SJSA1 (cell line): ENCODE data around the gene KCNJ16. TPM values are rescaled to one million over a fixed set of nuclear protein-coding genes. Genes with fewer than 3 reads are reported as not detected.

Experiments used
- DNase-seq, 2 experiments: peaks; one replicate each; pipeline ENCODE4 v3.0.0-alpha.2; 2015 to 2020; ENCODE audit warnings: low spot score in 2 of 2, low read depth in 1 of 2
- H3K27ac ChIP-seq: fragments of 250-450 bp; sonication (Bioruptor Pico); 2 replicates; pipeline ENCODE4 v1.5.1; 2020; ENCODE audit warnings: mild to moderate bottlenecking, moderate library complexity
- H3K27me3 ChIP-seq: fragments of 250-450 bp; sonication (Bioruptor Pico); replicated peaks from 2 replicates; pipeline ENCODE4 v1.5.1; 2020; ENCODE audit warnings: mild to moderate bottlenecking, moderate library complexity
- H3K36me3 ChIP-seq: fragments of 250-450 bp; sonication (Bioruptor Pico); 2 replicates; pipeline ENCODE4 v1.5.1; 2020; ENCODE audit warnings: mild to moderate bottlenecking
- H3K4me1 ChIP-seq: fragments of 250-450 bp; sonication (Bioruptor Pico); replicated peaks from 2 replicates; pipeline ENCODE4 v1.6.1; 2021; ENCODE audit warnings: mild to moderate bottlenecking
- H3K4me3 ChIP-seq: fragments of 250-450 bp; sonication (Bioruptor Pico); 2 replicates; pipeline ENCODE4 v1.5.1; 2020; ENCODE audit warnings: mild to moderate bottlenecking
- H3K9me3 ChIP-seq: fragments of 250-450 bp; sonication (Bioruptor Pico); replicated peaks from 2 replicates; pipeline ENCODE4 v1.5.1; 2020; ENCODE audit warnings: mild to moderate bottlenecking
- total RNA-seq: library from RNA; depleted of rRNA; stranded (reverse); fragments of >200 nt; shearing (Covaris generic); gene quantifications from 2 replicates; pipeline ENCODE4 v1.2.3, GENCODE V29; 2014

The KCNJ16 gene
- total RNA-seq, 1 experiment from 2014 or later: not detected

- Histone ChIP-seq H3K27ac (no peak overlapping the region), H3K36me3 (no peaks in the 10 kb centered on the region), H3K4me3 (no peak overlapping the region), H3K27me3 (no peaks in the 10 kb centered on the region), H3K9me3 (no peaks in the 10 kb centered on the region), H3K4me1 (peaks cover 5% of the 10 kb centered on the region; the same call in 1 of the 2 replicates)
- no peak for DNase-seq
Observed at GRCh38 chr17:70132505-70132904, 57.5 kb downstream of the KCNJ16 start.

- Histone ChIP-seq H3K4me1 (peaks cover 12% of the 10 kb centered on the region), H3K9me3 (no peaks in the 10 kb centered on the region), H3K4me3 (no peak overlapping the region), H3K36me3 (no peaks in the 10 kb centered on the region), H3K27ac (no peak overlapping the region), H3K27me3 (no peaks in the 10 kb centered on the region)
- DNase-seq: no peak
Observed at GRCh38 chr17:70134042-70134441, 59.0 kb downstream of the KCNJ16 start.

GRCh38 chr17:70134777-70135176 lies 59.8 kb downstream of the KCNJ16 start:
- H3K4me1 ChIP-seq: peaks cover 12% of the 10 kb centered on the region
- no peaks in the 10 kb centered on the region for H3K9me3 ChIP-seq
- H3K27me3 ChIP-seq: no peaks in the 10 kb centered on the region
- no peak overlapping the region for H3K27ac ChIP-seq
- no peaks in the 10 kb centered on the region for H3K36me3 ChIP-seq
- no peak for DNase-seq
- H3K4me3 ChIP-seq: no peak overlapping the region

GRCh38 chr17:70136131-70136530 lies 61.1 kb downstream of the KCNJ16 start:
- H3K4me3 ChIP-seq: no peak overlapping the region
- no peak overlapping the region for H3K27ac ChIP-seq

GRCh38 chr17:70137451-70138230 lies 62.6 kb downstream of the KCNJ16 start:
- Histone ChIP-seq H3K36me3 (no peaks in the 10 kb centered on the region), H3K9me3 (no peaks in the 10 kb centered on the region), H3K4me1 (peaks cover 12% of the 10 kb centered on the region), H3K4me3 (peak overlapping the region; percentile 23), H3K27me3 (no peaks in the 10 kb centered on the region), H3K27ac (peak overlapping the region; percentile 2; the same call in 1 of the 2 replicates)
- peak in 1 of 2 experiments; percentile 62 for DNase-seq

More at GRCh38 chr17:70136131-70136530, 61.1 kb downstream of the KCNJ16 start:
- H3K27me3 ChIP-seq: no peaks in the 10 kb centered on the region
- H3K36me3 ChIP-seq: no peaks in the 10 kb centered on the region
- no peaks in the 10 kb centered on the region for H3K9me3 ChIP-seq
- H3K4me1 ChIP-seq: peaks cover 12% of the 10 kb centered on the region
- no peak for DNase-seq

GRCh38 chr17:70138291-70138865 lies 63.4 kb downstream of the KCNJ16 start:
- Histone ChIP-seq H3K27ac (no peak overlapping the region), H3K27me3 (no peaks in the 10 kb centered on the region), H3K36me3 (no peaks in the 10 kb centered on the region), H3K9me3 (no peaks in the 10 kb centered on the region), H3K4me3 (no peak overlapping the region), H3K4me1 (peaks cover 12% of the 10 kb centered on the region)
- no peak for DNase-seq

GRCh38 chr17:70139449-70139993 lies 64.5 kb downstream of the KCNJ16 start:
- H3K27ac ChIP-seq: no peak overlapping the region
- no peak overlapping the region for H3K4me3 ChIP-seq
- no peaks in the 10 kb centered on the region for H3K36me3 ChIP-seq
- no peaks in the 10 kb centered on the region for H3K27me3 ChIP-seq
- no peaks in the 10 kb centered on the region for H3K9me3 ChIP-seq
- DNase-seq: no peak
- H3K4me1 ChIP-seq: peaks cover 12% of the 10 kb centered on the region

- Histone ChIP-seq H3K27ac (no peak overlapping the region), H3K36me3 (no peaks in the 10 kb centered on the region), H3K4me1 (no peaks in the 10 kb centered on the region), H3K4me3 (no peak overlapping the region), H3K9me3 (no peaks in the 10 kb centered on the region), H3K27me3 (no peaks in the 10 kb centered on the region)
- DNase-seq: peak in 1 of 2 experiments; percentile 49
Observed at GRCh38 chr17:70144260-70144846, 69.3 kb downstream of the KCNJ16 start.

- H3K36me3 ChIP-seq: no peaks in the 10 kb centered on the region
- no peak overlapping the region for H3K4me3 ChIP-seq
- no peak for DNase-seq
- H3K9me3 ChIP-seq: no peaks in the 10 kb centered on the region
- H3K27ac ChIP-seq: no peak overlapping the region
- H3K27me3 ChIP-seq: no peaks in the 10 kb centered on the region
- no peaks in the 10 kb centered on the region for H3K4me1 ChIP-seq
Observed at GRCh38 chr17:70153210-70153609, 78.2 kb downstream of the KCNJ16 start.

- Histone ChIP-seq H3K4me1 (no peaks in the 10 kb centered on the region), H3K27ac (no peak overlapping the region), H3K9me3 (no peaks in the 10 kb centered on the region), H3K4me3 (no peak overlapping the region), H3K36me3 (no peaks in the 10 kb centered on the region), H3K27me3 (no peaks in the 10 kb centered on the region)
- DNase-seq: no peak
Observed at GRCh38 chr17:70157151-70157550, 82.1 kb downstream of the KCNJ16 start.

- no peak for DNase-seq
- Histone ChIP-seq H3K4me1 (no peaks in the 10 kb centered on the region), H3K9me3 (no peaks in the 10 kb centered on the region), H3K4me3 (no peak overlapping the region), H3K36me3 (no peaks in the 10 kb centered on the region), H3K27me3 (no peaks in the 10 kb centered on the region), H3K27ac (no peak overlapping the region)
Observed at GRCh38 chr17:70158180-70158579, 83.2 kb downstream of the KCNJ16 start.

GRCh38 chr17:70158591-70158990 lies 83.6 kb downstream of the KCNJ16 start:
- no peaks in the 10 kb centered on the region for H3K4me1 ChIP-seq
- H3K27me3 ChIP-seq: no peaks in the 10 kb centered on the region
- no peaks in the 10 kb centered on the region for H3K36me3 ChIP-seq
- no peak overlapping the region for H3K27ac ChIP-seq
- H3K4me3 ChIP-seq: no peak overlapping the region
- H3K9me3 ChIP-seq: no peaks in the 10 kb centered on the region
- no peak for DNase-seq

- no peaks in the 10 kb centered on the region for H3K4me1 ChIP-seq
- DNase-seq: no peak
- no peaks in the 10 kb centered on the region for H3K9me3 ChIP-seq
- no peak overlapping the region for H3K4me3 ChIP-seq
- no peaks in the 10 kb centered on the region for H3K36me3 ChIP-seq
- H3K27me3 ChIP-seq: no peaks in the 10 kb centered on the region
- no peak overlapping the region for H3K27ac ChIP-seq
Observed at GRCh38 chr17:70159980-70160379, 85.0 kb downstream of the KCNJ16 start.

GRCh38 chr17:70161519-70161918 lies 86.5 kb downstream of the KCNJ16 start:
- H3K27ac ChIP-seq: no peak overlapping the region
- no peaks in the 10 kb centered on the region for H3K4me1 ChIP-seq
- no peak overlapping the region for H3K4me3 ChIP-seq
- no peaks in the 10 kb centered on the region for H3K36me3 ChIP-seq
- H3K9me3 ChIP-seq: no peaks in the 10 kb centered on the region
- no peak for DNase-seq
- peaks cover 4% of the 10 kb centered on the region for H3K27me3 ChIP-seq
